ENCODE measurements around the gene TENM4. TPM values are rescaled to one million over a fixed set of nuclear protein-coding genes. Genes with fewer than 3 reads are reported as not detected.

Gene TENM4
- total RNA-seq, 2 experiments from 2014 or later = not detected

GRCh38 chr11:79331203-79331901 is 109.5 kb downstream of the TENM4 start:
- Histone ChIP-seq H3K79me2 (ENCODE audit: insufficient read depth, low read depth, low read length) (no peaks in the 10 kb centered on the region), H3K4me3 (ENCODE audit: low read depth, low read length, poor library complexity, severe bottlenecking) (no peak overlapping the region), H3K4me2 (ENCODE audit: low read length) (no peak overlapping the region), H3K27ac (ENCODE audit: low read depth, low read length, poor library complexity, severe bottlenecking) (no peak overlapping the region), H4K20me1 (ENCODE audit: insufficient read depth, low read length) (no peaks in the 10 kb centered on the region), H2AFZ (ENCODE audit: low read length) (no peak overlapping the region), H3K4me1 (ENCODE audit: insufficient read depth, low read length, poor library complexity, severe bottlenecking) (no peaks in the 10 kb centered on the region), H3K9me3 (ENCODE audit: low read length) (no peaks in the 10 kb centered on the region), H3K36me3 (ENCODE audit: insufficient read depth, low read length) (no peaks in the 10 kb centered on the region), H3K9me2 (ENCODE audit: insufficient read depth, low read length) (no peaks in the 10 kb centered on the region)
- DNase-seq (ENCODE audit: low spot score) = no peak
- intact Hi-C loops (cut with micrococcal nuclease; ENCODE audit: unreplicated experiment) = no loop called here
- no peak for TF ChIP-seq EZH2phosphoT487 (IDR thresholded peaks at IDR 0.05; ENCODE audit: borderline replicate concordance, low read depth, low read length)
- no peak for TF ChIP-seq CTCF (conservative IDR thresholded peaks at IDR 0.05; ENCODE audit: low read length)
- CTCF ChIA-PET (ENCODE audit: unreplicated experiment) = no interaction called here
- BruUV-seq (replicated peaks) = no TSS peak
- POLR2A ChIA-PET = interaction anchor here (0.5 kb wide), 1 partner anchor 13 kb away, joined by 3 read pairs; no protein-coding TSS in a partner anchor

GRCh38 chr11:79330651-79331050 is 110.2 kb downstream of the TENM4 start:
- CTCF ChIA-PET (ENCODE audit: unreplicated experiment) = no interaction called here

More at GRCh38 chr11:79330651-79331050, 110.2 kb downstream of the TENM4 start:
- Histone ChIP-seq H3K79me2 (ENCODE audit: insufficient read depth, low read depth, low read length) (no peaks in the 10 kb centered on the region), H3K9me3 (ENCODE audit: low read length) (no peaks in the 10 kb centered on the region), H3K4me3 (ENCODE audit: low read depth, low read length, poor library complexity, severe bottlenecking) (no peak overlapping the region), H2AFZ (ENCODE audit: low read length) (no peak overlapping the region), H3K36me3 (ENCODE audit: insufficient read depth, low read length) (no peaks in the 10 kb centered on the region), H3K9me2 (ENCODE audit: insufficient read depth, low read length) (no peaks in the 10 kb centered on the region), H3K27ac (ENCODE audit: low read depth, low read length, poor library complexity, severe bottlenecking) (no peak overlapping the region), H3K4me1 (ENCODE audit: insufficient read depth, low read length, poor library complexity, severe bottlenecking) (no peaks in the 10 kb centered on the region), H4K20me1 (ENCODE audit: insufficient read depth, low read length) (no peaks in the 10 kb centered on the region), H3K4me2 (ENCODE audit: low read length) (no peak overlapping the region)
- TF ChIP-seq EZH2phosphoT487 (IDR thresholded peaks at IDR 0.05; ENCODE audit: borderline replicate concordance, low read depth, low read length) (no peak), CTCF (conservative IDR thresholded peaks at IDR 0.05; ENCODE audit: low read length) (no peak)
- DNase-seq (ENCODE audit: low spot score) = no peak
- POLR2A ChIA-PET = no interaction called here
- no TSS peak for BruUV-seq (replicated peaks)
- intact Hi-C loops (cut with micrococcal nuclease; ENCODE audit: unreplicated experiment) = no loop called here
